Liver (tissue), 3 donors: ENCODE results near the gene CER1.

Experiments
- EGR1 ChIP-seq, 2 donors: IDR thresholded peaks; 2 replicates each; pipeline ENCODE4 v1.6.1; 2016 to 2018; ENCODE audit warnings: antibody characterized with exemption in 2 of 2, low read depth in 2 of 2
- FOXA1 ChIP-seq: IDR thresholded peaks from 2 replicates; pipeline ENCODE4 v1.6.1; 2016; ENCODE audit warnings: antibody characterized with exemption
- RAD21 ChIP-seq, 2 donors: IDR thresholded peaks; 2 replicates each; pipeline ENCODE4 v1.6.1; 2016; ENCODE audit warnings: antibody characterized with exemption in 2 of 2, mild to moderate bottlenecking in 2 of 2
- TF ChIP-seq, protein P1 (sequence below): fragments of 150-350 bp; IDR thresholded peaks from 2 replicates; pipeline ENCODE4 v1.5.1; 2017; ENCODE audit warnings: improper control_type of control experiment, low read depth, low read length; ENCODE audit not compliant: missing input control
- donor health status: healthy.
- donor health status: healthy.

DNA sequence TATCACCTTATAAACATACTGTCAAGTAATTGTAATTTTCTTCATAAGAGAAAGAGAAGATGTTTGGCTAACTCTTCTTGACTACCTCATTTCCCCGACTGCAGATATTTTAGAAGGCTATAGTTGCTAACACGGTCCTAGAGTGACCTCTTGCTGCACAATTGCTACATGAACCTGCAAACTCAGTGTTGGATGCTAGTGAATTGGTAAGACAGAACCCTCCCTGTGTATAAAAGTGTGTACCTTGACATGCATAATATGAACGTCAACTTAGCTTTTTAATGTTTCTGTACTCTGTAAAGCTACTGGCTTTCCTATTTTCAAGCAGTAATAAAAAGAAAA lies 46.7 kb upstream of the CER1 start:
- TF ChIP-seq, protein P1, sequence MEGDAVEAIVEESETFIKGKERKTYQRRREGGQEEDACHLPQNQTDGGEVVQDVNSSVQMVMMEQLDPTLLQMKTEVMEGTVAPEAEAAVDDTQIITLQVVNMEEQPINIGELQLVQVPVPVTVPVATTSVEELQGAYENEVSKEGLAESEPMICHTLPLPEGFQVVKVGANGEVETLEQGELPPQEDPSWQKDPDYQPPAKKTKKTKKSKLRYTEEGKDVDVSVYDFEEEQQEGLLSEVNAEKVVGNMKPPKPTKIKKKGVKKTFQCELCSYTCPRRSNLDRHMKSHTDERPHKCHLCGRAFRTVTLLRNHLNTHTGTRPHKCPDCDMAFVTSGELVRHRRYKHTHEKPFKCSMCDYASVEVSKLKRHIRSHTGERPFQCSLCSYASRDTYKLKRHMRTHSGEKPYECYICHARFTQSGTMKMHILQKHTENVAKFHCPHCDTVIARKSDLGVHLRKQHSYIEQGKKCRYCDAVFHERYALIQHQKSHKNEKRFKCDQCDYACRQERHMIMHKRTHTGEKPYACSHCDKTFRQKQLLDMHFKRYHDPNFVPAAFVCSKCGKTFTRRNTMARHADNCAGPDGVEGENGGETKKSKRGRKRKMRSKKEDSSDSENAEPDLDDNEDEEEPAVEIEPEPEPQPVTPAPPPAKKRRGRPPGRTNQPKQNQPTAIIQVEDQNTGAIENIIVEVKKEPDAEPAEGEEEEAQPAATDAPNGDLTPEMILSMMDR: no peak
- no peak for TF ChIP-seq FOXA1
- TF ChIP-seq EGR1 (IDR thresholded peaks at IDR 0.05; ENCODE audit: low read depth in 2 of 2): no peak
- peak in 1 of 2 donors; percentile 23 for TF ChIP-seq RAD21 (IDR thresholded peaks at IDR 0.05)
